ENCODE measurements around the gene CKB.

CKB gene

GRCh38 chr14:103548463-103549351 is 26.1 kb upstream of the CKB start:
- DNase-seq (ENCODE audit: low read depth) = no peak
- no peak overlapping the region for H3K4me3 ChIP-seq (ENCODE audit: low read depth, low read length)
- TF ChIP-seq CTCF (conservative IDR thresholded peaks at IDR 0.05; ENCODE audit: low read depth, low read length) = no peak

- TF ChIP-seq CTCF (conservative IDR thresholded peaks at IDR 0.05; ENCODE audit: low read depth, low read length) = no peak
- no peak for DNase-seq (ENCODE audit: low read depth)
- no peak overlapping the region for H3K4me3 ChIP-seq (ENCODE audit: low read depth, low read length)
Measured at GRCh38 chr14:103547941-103548462, 25.4 kb upstream of the CKB start.

- no peak overlapping the region for H3K4me3 ChIP-seq (ENCODE audit: low read depth, low read length)
- TF ChIP-seq CTCF (conservative IDR thresholded peaks at IDR 0.05; ENCODE audit: low read depth, low read length) = no peak
- DNase-seq (ENCODE audit: low read depth) = no peak
Measured at GRCh38 chr14:103547455-103547940, 24.9 kb upstream of the CKB start.

DNA sequence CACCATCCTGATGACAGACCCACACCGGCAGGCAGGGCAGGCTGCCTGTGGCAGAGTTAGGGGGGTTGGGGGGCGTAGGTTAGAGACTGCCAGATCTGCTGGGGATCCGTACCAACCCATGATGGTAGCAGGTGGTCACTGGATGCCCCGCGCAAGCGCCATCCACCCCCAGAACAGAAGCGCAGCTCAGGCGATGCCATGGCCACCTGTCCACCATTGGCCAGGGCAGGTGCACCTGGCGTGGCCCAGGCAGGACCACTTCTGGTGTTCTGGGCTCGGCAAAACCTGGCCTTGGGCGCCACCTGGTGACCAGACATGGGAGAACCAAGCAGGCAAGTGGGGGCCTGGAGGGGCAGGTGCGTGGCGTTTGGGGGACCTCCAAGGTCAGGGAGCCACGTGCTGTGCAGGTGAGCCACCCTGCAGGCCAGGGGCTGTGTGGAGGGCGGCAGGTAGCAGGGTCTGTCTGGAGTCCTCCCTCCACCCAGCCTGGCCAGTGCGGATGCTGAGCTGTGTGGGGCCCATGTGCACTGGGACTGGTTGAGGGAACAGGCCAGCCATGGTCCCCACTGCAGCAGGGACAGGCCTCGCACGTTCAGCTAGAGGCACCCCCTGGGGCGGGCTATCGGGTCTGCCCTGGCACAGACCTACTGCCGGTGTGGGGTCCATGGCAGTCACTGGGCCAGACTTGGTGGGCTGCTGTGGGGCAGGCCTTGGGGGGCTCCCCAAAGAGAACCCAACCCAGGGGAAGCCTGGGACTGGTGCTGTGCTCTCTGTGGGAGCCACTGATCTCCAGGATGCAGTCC is 24.2 kb upstream of the CKB start:
- peak; percentile 58 for DNase-seq (ENCODE audit: low read depth)
- peak; percentile 91 for TF ChIP-seq CTCF (conservative IDR thresholded peaks at IDR 0.05; ENCODE audit: low read depth, low read length)
- no peak overlapping the region for H3K4me3 ChIP-seq (ENCODE audit: low read depth, low read length)

DNA sequence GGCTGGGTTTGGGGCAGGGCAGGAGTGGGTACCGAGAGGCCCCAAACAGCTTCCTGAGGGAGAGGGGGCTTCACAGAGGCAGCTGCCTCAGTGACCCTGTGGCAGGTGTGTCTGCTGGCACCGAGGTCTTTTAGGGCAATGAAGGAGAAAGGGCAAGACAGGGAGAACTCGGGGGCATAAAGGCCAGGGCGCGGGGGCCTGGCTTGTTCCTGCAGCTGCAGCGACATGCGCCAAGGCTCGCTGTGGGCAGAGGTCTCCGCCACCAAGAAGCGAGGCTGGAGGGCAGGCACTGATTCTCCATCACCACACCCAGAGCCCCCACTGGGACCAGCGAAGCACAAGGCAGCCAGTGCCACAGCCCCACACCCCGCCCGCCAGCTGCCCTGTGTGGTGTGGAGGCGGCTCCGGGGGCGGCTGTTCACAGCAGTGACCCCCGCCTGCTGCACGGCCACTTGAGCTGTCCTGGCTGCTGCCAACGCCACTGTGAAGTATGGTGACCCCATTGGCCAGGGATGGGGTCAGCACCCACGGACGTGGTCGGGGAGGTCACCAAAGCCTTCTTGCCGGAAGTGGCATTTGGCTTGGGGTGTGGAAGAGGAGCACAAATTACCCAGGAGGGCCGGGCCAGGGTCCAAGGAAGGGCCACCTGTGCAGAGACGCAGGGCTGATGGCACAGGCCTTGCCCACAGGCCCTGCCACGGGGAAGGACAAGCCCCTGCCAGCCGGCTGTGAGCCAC is 23.5 kb upstream of the CKB start:
- no peak overlapping the region for H3K4me3 ChIP-seq (ENCODE audit: low read depth, low read length)
- no peak for TF ChIP-seq CTCF (conservative IDR thresholded peaks at IDR 0.05; ENCODE audit: low read depth, low read length)

GRCh38 chr14:103545219-103545914 is 22.7 kb upstream of the CKB start:
- no peak for DNase-seq (ENCODE audit: low read depth)
- no peak overlapping the region for H3K4me3 ChIP-seq (ENCODE audit: low read depth, low read length)
- TF ChIP-seq CTCF (conservative IDR thresholded peaks at IDR 0.05; ENCODE audit: low read depth, low read length) = no peak

More for the DNA sequence above, 23.5 kb upstream of the CKB start:
- no peak for DNase-seq (ENCODE audit: low read depth)

Measured in choroid plexus epithelial cell (primary cell).